SK-N-SH (cell line): Measurements from ENCODE around the gene S100A13. TPM values are rescaled to one million over a fixed set of nuclear protein-coding genes. Genes with fewer than 3 reads are reported as not detected.
A peak's percentile ranks its signal among the peaks of the same experiment; 100 is the strongest.

Experiments
- ELF1 ChIP-seq: IDR thresholded peaks from 2 replicates; pipeline ENCODE4 v1.4.0; 2012
- EP300 ChIP-seq, 2 experiments: IDR thresholded peaks; 2 replicates each; pipeline versions ENCODE4 v1.4.0 to v1.6.1; 2012; ENCODE audit warnings: borderline replicate concordance in 1 of 2, low read depth in 1 of 2, low read length in 1 of 2
- EZH2phosphoT487 ChIP-seq: fragments of 200-600 bp; sonication (generic); IDR thresholded peaks from 2 replicates; pipeline ENCODE4 v1.6.1; 2017; ENCODE audit warnings: low read depth, mixed run types, mild to moderate bottlenecking, antibody characterized with exemption, moderate library complexity, borderline replicate concordance
- FOXJ3 ChIP-seq: sonication (generic); formaldehyde crosslinking; IDR thresholded peaks from 2 replicates; pipeline ENCODE4 v1.5.1; 2020; ENCODE audit warnings: mild to moderate bottlenecking, missing genetic modification reagents
- GATA2 ChIP-seq: sonication (generic); formaldehyde crosslinking; IDR thresholded peaks from 2 replicates; pipeline ENCODE4 v1.5.0; 2020; ENCODE audit warnings: mild to moderate bottlenecking, missing genetic modification reagents
- JUND ChIP-seq: IDR thresholded peaks from 2 replicates; pipeline ENCODE4 v1.4.0; 2012
- MAX ChIP-seq: IDR thresholded peaks from 2 replicates; pipeline ENCODE4 v1.4.0; 2012; ENCODE audit warnings: low read depth
- MEF2A ChIP-seq: IDR thresholded peaks from 2 replicates; pipeline ENCODE4 v1.4.0; 2012; ENCODE audit warnings: low read depth, borderline replicate concordance
- PBX3 ChIP-seq: IDR thresholded peaks from 2 replicates; pipeline ENCODE4; 2012
- POLR2AphosphoS5 ChIP-seq: IDR thresholded peaks from 2 replicates; pipeline ENCODE4 v1.6.1; 2012; ENCODE audit warnings: low read depth, low read length
- RAD21 ChIP-seq: IDR thresholded peaks from 2 replicates; pipeline ENCODE4 v1.6.1; 2012; ENCODE audit warnings: mild to moderate bottlenecking, low read length
- RCOR1 ChIP-seq: fragments of 150-350 bp; IDR thresholded peaks from 2 replicates; pipeline ENCODE4 v1.6.1; 2017; ENCODE audit warnings: antibody characterized with exemption, low read length
- REST ChIP-seq: IDR thresholded peaks from 2 replicates; pipeline ENCODE4 v1.6.1; 2012; ENCODE audit warnings: mild to moderate bottlenecking, low read depth, low read length, moderate library complexity
- RXRA ChIP-seq: IDR thresholded peaks from 2 replicates; pipeline ENCODE4 v1.4.0; 2012; ENCODE audit warnings: low read depth, mild to moderate bottlenecking, borderline replicate concordance
- SIN3A ChIP-seq: IDR thresholded peaks from 2 replicates; pipeline ENCODE4 v1.6.1; 2012; ENCODE audit warnings: low read depth, mild to moderate bottlenecking, low read length, moderate library complexity, borderline replicate concordance
- TAF1 ChIP-seq: IDR thresholded peaks from 2 replicates; pipeline ENCODE4 v1.6.1; 2012; ENCODE audit warnings: low read depth, mild to moderate bottlenecking, low read length, moderate library complexity, borderline replicate concordance
- TCF12 ChIP-seq: IDR thresholded peaks from 2 replicates; pipeline ENCODE4 v1.4.0; 2012
- USF1 ChIP-seq: IDR thresholded peaks from 2 replicates; pipeline ENCODE4 v1.4.0; 2012; ENCODE audit warnings: low read depth, borderline replicate concordance
- USF2 ChIP-seq: fragments of 150-350 bp; IDR thresholded peaks from 2 replicates; pipeline ENCODE4 v1.6.1; 2017; ENCODE audit warnings: antibody characterized with exemption, low read length, low read depth, borderline replicate concordance
- ZBTB33 ChIP-seq: IDR thresholded peaks from 2 replicates; pipeline ENCODE4 v1.4.0; 2012; ENCODE audit warnings: low read depth, borderline replicate concordance
- polyA plus RNA-seq, 3 experiments: library from polyadenylated mRNA; depleted of rRNA; stranded (reverse); fragments of >200 nt; gene quantifications; 2 replicates each; pipeline ENCODE4 v1.2.3, GENCODE V29; 2012

The S100A13 gene
- polyA plus RNA-seq, 1 of the 3 experiments (the other 2 are of a cell fraction): 12.3 TPM

- TF ChIP-seq RCOR1 (peak; percentile 67; the same call in 1 of the 2 replicates), FOXJ3 (CRISPR knock-in tag) (no peak), ZBTB33 (no peak), ELF1 (no peak), TAF1 (peak; percentile 92), SIN3A (no peak; the same call in 1 of the 2 replicates), POLR2AphosphoS5 (peak; percentile 98), REST (peak; percentile 29; the same call in 1 of the 2 replicates), GATA2 (peak; percentile 63), MAX (peak; percentile 83), EP300 (IDR thresholded peaks at IDR 0.05; ENCODE audit: borderline replicate concordance in 1 of 2, low read depth in 1 of 2, low read length in 1 of 2) (peak in 1 of 2 experiments; percentile 50; a peak in 1 of 4 replicates), EZH2phosphoT487 (no peak), USF1 (no peak), JUND (no peak), RXRA (no peak), MEF2A (no peak), RAD21 (no peak), PBX3 (no peak; the same call in 1 of the 2 replicates), TCF12 (no peak), USF2 (no peak)
These were observed 43.7 kb upstream of the S100A13 start, which contains the start of gene ILF2 (continued) for GRCh38 chr1:153670859-153671627.
